ENCODE data around the gene FAM78B.

FAM78B gene

DNA sequence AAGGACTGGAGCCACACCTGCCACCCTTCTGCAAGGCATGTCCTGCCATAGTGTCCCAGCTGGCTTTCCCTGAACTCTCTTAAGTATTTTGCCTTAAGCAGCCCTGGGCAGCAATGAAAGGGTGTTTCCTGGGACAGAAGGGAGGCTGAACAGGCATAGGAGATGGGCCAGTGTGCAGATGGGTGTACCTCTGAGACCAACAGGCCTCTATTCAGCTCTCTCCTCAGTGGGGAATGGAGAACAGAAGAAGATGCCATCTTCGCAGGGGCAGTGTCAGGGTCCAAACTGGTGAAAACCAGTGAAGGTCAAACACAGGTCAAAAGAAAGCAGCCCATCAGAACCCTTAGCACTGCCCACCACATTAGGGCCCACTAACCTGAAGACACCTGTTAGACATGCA is 53.2 kb downstream of the FAM78B start:
- TF ChIP-seq, protein P1, sequence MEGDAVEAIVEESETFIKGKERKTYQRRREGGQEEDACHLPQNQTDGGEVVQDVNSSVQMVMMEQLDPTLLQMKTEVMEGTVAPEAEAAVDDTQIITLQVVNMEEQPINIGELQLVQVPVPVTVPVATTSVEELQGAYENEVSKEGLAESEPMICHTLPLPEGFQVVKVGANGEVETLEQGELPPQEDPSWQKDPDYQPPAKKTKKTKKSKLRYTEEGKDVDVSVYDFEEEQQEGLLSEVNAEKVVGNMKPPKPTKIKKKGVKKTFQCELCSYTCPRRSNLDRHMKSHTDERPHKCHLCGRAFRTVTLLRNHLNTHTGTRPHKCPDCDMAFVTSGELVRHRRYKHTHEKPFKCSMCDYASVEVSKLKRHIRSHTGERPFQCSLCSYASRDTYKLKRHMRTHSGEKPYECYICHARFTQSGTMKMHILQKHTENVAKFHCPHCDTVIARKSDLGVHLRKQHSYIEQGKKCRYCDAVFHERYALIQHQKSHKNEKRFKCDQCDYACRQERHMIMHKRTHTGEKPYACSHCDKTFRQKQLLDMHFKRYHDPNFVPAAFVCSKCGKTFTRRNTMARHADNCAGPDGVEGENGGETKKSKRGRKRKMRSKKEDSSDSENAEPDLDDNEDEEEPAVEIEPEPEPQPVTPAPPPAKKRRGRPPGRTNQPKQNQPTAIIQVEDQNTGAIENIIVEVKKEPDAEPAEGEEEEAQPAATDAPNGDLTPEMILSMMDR (IDR thresholded peaks at IDR 0.05): no peak
- TF ChIP-seq ZFX (IDR thresholded peaks at IDR 0.05; ENCODE audit: borderline replicate concordance): no peak
- no peak overlapping the region for H3K27ac ChIP-seq

- TF ChIP-seq, protein P1 (IDR thresholded peaks at IDR 0.05): no peak
- no peak for TF ChIP-seq ZFX (IDR thresholded peaks at IDR 0.05; ENCODE audit: borderline replicate concordance)
- no peak overlapping the region for H3K27ac ChIP-seq
Measured at GRCh38 chr1:166113031-166113430, 53.8 kb downstream of the FAM78B start.

DNA sequence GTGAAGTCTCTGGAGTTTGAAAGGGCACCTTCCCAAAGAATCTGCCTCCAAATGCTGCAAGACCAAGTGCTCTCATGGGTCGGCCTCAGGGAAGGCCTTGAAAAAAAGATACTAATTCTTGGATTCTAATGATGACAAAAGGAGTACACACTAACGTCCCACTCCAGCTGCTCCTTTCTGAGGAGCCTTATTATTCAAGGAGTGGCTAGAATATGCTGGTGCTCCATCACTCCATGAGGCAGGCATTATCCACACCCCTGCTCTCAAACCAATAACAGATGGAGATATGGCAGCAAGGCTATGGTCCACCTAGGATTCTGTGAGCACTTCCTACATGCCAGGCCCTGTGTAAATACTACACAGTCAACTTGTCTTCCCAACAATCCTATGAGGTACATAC is 54.4 kb downstream of the FAM78B start:
- H3K27ac ChIP-seq: no peak overlapping the region
- TF ChIP-seq, protein P1 (IDR thresholded peaks at IDR 0.05): no peak
- TF ChIP-seq ZFX (IDR thresholded peaks at IDR 0.05; ENCODE audit: borderline replicate concordance): no peak

DNA sequence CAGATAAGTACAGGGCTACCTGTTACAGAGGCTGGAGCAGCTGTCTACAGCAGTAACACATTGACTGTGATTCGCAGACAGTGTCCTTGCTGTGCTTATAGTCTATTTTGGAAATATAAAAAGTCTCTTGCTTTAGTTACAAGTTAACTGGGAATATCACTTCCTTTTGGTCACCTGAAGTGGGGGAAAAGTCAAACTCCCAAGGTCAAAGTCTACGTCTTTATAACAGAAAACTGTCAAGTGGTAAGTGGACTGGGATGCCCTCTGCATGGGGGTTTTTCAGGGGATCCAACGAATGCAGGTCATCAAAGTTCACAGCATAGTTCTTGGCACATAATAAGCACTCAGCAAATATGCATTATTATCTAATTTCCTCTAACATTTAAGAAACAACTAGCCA is 55.4 kb downstream of the FAM78B start:
- H3K27ac ChIP-seq: no peak overlapping the region
- TF ChIP-seq, protein P1 (IDR thresholded peaks at IDR 0.05): no peak
- no peak for TF ChIP-seq ZFX (IDR thresholded peaks at IDR 0.05; ENCODE audit: borderline replicate concordance)

- no peak overlapping the region for H3K27ac ChIP-seq
- TF ChIP-seq, protein P1 (IDR thresholded peaks at IDR 0.05): no peak
- TF ChIP-seq ZFX (IDR thresholded peaks at IDR 0.05; ENCODE audit: borderline replicate concordance): no peak
Measured at GRCh38 chr1:166090244-166090643, 76.6 kb downstream of the FAM78B start.

DNA sequence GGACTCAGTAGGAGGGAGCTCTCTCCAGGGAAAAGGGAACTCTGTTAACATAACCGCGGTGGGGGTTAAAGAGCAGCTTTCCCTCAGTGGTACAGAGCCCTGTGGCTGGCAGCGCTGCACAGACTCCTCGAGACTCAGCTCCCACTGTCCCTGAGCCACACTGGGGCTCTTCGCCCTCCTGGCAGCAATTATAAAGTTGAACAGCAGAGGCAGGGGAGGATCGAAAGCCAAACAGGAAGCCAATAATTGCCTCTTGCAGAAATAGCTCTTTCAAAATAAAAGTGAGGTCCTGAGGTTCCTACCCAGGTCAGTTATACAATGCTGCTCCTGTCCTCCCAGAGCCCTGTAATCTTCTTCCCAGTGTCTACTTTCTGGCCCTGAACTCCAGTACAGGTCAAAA is 77.0 kb downstream of the FAM78B start:
- H3K27ac ChIP-seq: no peak overlapping the region
- TF ChIP-seq ZFX (IDR thresholded peaks at IDR 0.05; ENCODE audit: borderline replicate concordance): no peak

DNA sequence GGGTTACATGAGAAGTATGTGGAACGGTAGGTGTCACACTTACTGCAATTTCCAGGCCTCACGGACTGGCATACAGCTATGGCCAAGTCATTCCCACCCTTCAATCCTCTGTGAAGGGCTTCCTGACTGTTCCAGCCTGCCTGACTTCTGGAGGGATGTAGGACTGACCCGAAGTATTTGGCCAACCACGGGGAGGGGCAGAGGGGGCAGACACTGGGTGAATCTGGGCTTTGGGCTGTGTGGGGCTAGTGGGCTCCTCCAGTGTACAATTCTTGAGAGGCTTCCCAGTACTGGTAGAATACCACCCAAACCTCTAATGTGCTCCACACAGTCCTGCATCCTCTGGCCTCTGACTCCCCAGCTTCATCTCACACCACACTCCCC is 78.2 kb downstream of the FAM78B start:
- TF ChIP-seq, protein P1 (IDR thresholded peaks at IDR 0.05): no peak
- TF ChIP-seq ZFX (IDR thresholded peaks at IDR 0.05; ENCODE audit: borderline replicate concordance): no peak
- no peak overlapping the region for H3K27ac ChIP-seq

Data from 22Rv1 (cell line).